Measurements from ENCODE around the gene FMNL3. TPM values are rescaled to one million over a fixed set of nuclear protein-coding genes. Genes with fewer than 3 reads are reported as not detected.

FMNL3 gene
- total RNA-seq, 1 donor from 2014 or later = 11.9 TPM

DNA sequence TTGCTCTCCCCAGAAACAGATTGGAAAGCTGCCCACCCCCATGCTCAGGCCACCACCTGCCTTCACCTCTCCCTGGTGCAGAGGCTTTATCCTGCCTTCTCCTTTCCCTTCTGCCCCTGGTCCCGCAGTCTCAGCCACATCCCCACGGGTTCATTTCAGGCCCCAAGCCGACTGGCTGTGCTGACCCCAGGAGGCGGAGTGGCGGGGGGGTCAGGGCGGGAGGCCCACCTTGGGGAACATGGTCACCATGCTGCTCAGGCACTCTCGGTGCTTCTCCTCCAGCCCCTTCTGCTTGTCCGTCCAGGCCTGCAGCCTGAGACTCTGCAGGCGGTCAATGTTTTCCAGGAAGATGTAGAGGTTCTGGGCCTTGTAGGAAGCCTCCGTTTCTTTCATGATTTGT lies 108.7 kb downstream of the FMNL3 start:
- Mint-ChIP-seq H3K27ac (no peak overlapping the region), H3K4me3 (ENCODE audit: low read depth) (no peak overlapping the region)
- no peak for DNase-seq (ENCODE audit: low spot score, unreplicated experiment)

GRCh38 chr12:49588721-49589516 lies 118.3 kb downstream of the FMNL3 start:
- Mint-ChIP-seq H3K9me3 (ENCODE audit: low read depth) (no peaks in the 10 kb centered on the region), H3K36me3 (ENCODE audit: insufficient read depth) (peaks cover 16% of the 10 kb centered on the region), H3K27me3 (no peaks in the 10 kb centered on the region), H3K27ac (no peak overlapping the region), H3K4me1 (ENCODE audit: low read depth) (no peaks in the 10 kb centered on the region), H3K4me3 (ENCODE audit: low read depth) (no peak overlapping the region)
- no peak for DNase-seq (ENCODE audit: low spot score, unreplicated experiment)
- TF ChIP-seq CTCF (IDR thresholded peaks at IDR 0.05; ENCODE audit: unreplicated experiment) = no peak

More for the DNA sequence above, 108.7 kb downstream of the FMNL3 start:
- Mint-ChIP-seq H3K36me3 (ENCODE audit: insufficient read depth) (peaks cover 2% of the 10 kb centered on the region), H3K9me3 (ENCODE audit: low read depth) (no peaks in the 10 kb centered on the region), H3K27me3 (no peaks in the 10 kb centered on the region), H3K4me1 (ENCODE audit: low read depth) (no peaks in the 10 kb centered on the region)
- TF ChIP-seq CTCF (IDR thresholded peaks at IDR 0.05; ENCODE audit: unreplicated experiment) = no peak

GRCh38 chr12:49588281-49588680 lies 118.9 kb downstream of the FMNL3 start:
- DNase-seq (ENCODE audit: low spot score, unreplicated experiment) = no peak
- TF ChIP-seq CTCF (IDR thresholded peaks at IDR 0.05; ENCODE audit: unreplicated experiment) = no peak
- Mint-ChIP-seq H3K4me1 (ENCODE audit: low read depth) (no peaks in the 10 kb centered on the region), H3K36me3 (ENCODE audit: insufficient read depth) (peaks cover 16% of the 10 kb centered on the region), H3K27me3 (no peaks in the 10 kb centered on the region), H3K9me3 (ENCODE audit: low read depth) (no peaks in the 10 kb centered on the region), H3K4me3 (ENCODE audit: low read depth) (no peak overlapping the region), H3K27ac (no peak overlapping the region)

DNA sequence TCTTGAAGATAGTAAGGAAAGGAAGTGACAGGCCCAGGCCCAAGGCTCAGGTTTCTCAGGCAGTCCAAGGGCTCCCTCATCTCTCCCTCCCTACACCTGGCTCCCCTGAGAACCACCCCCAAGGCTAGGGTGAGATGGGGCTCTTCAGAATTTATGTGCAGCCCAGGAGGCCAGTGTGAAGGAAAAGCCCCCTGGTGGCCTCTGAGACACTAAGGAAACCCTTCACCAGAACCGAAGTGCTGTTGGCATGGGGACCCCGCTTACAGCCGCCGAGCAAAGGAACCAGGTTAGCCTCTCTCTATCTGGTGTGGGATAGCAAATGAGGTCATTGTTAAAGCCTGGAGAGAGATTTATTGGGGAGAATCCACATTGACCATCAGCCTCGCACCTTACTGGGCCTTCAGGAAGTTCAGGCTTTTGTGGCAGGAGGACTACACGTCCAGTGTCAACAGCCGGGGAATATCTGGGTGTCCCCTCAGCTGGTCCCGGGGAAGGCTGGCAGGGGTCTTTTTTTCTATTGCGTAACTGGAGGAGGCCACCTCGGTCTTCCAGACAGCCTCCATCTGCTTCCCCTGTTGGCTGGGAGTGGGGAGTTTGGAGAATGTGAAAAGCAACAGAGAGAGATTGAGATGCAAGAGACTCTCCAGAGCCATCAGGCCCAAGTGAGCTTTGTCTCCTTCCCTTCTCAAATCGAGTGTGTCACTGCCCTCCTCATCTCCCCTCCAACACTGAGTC lies 119.9 kb downstream of the FMNL3 start:
- no peak for DNase-seq (ENCODE audit: low spot score, unreplicated experiment)
- H3K27ac Mint-ChIP-seq = no peak overlapping the region
- H3K27me3 Mint-ChIP-seq = no peaks in the 10 kb centered on the region
- H3K9me3 Mint-ChIP-seq (ENCODE audit: low read depth) = no peaks in the 10 kb centered on the region
- H3K36me3 Mint-ChIP-seq (ENCODE audit: insufficient read depth) = peaks cover 16% of the 10 kb centered on the region
- no peak overlapping the region for H3K4me3 Mint-ChIP-seq (ENCODE audit: low read depth)
- peak; percentile 23 for TF ChIP-seq CTCF (IDR thresholded peaks at IDR 0.05; ENCODE audit: unreplicated experiment)
- peaks cover 6% of the 10 kb centered on the region for H3K4me1 Mint-ChIP-seq (ENCODE audit: low read depth)

Other genes starting within 250 kb of the FMNL3 start
- gene KCNH3, start 168.4 kb downstream of the FMNL3 start, total RNA-seq = 29.2 and 31.9 TPM in 2 replicates
- gene MCRS1, start 139.3 kb downstream of the FMNL3 start, total RNA-seq = 88.1 and 92.6 TPM in 2 replicates
- gene FAM186B, start 101.8 kb downstream of the FMNL3 start, total RNA-seq = 0.20 and 0.24 TPM in 2 replicates
- gene PRPF40B, start 83.8 kb downstream of the FMNL3 start, total RNA-seq = 57.4 and 63.4 TPM in 2 replicates
- gene TMBIM6, start 34.2 kb upstream of the FMNL3 start, total RNA-seq = 442 and 449 TPM in 2 replicates
- 33.4 and 34.5 TPM in 2 replicates for gene NCKAP5L, start 121.0 kb upstream of the FMNL3 start, total RNA-seq
- gene BCDIN3D, start 135.7 kb upstream of the FMNL3 start, total RNA-seq = 6.1 and 7.3 TPM in 2 replicates
- gene FAIM2, start 196.5 kb upstream of the FMNL3 start, total RNA-seq = not detected in 2 replicates
- 0.29 and 1.0 TPM in 2 replicates for gene AQP2, start 243.3 kb upstream of the FMNL3 start, total RNA-seq

All from progenitor cell of endocrine pancreas (in vitro differentiated cells).